Measurements from ENCODE around the gene OR7C2.

OR7C2 gene

DNA sequence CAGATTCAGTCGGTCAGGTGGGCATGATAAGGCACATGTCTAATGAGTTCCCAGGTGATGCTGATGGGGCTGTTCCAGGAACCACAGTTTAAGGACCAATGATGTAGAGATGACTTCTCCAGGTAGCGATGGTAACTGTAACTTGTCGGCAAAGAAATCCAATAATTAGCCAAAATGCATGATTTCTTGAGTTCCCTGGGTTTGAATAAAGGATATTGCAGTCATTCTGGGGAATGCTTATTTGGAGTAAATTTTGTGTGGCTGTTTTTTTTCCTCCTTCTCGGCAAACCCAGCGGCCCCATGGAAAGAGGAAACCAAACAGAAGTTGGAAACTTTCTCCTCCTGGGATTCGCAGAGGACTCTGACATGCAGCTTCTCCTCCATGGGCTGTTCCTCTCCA, at the start of gene OR7C2:
Gene OR7C2, plus strand, starts transcription at position 301 of the 400 bp plus-strand sequence. Its CDS starts 0 bp downstream, at position 301.
- TF ChIP-seq, protein P1, sequence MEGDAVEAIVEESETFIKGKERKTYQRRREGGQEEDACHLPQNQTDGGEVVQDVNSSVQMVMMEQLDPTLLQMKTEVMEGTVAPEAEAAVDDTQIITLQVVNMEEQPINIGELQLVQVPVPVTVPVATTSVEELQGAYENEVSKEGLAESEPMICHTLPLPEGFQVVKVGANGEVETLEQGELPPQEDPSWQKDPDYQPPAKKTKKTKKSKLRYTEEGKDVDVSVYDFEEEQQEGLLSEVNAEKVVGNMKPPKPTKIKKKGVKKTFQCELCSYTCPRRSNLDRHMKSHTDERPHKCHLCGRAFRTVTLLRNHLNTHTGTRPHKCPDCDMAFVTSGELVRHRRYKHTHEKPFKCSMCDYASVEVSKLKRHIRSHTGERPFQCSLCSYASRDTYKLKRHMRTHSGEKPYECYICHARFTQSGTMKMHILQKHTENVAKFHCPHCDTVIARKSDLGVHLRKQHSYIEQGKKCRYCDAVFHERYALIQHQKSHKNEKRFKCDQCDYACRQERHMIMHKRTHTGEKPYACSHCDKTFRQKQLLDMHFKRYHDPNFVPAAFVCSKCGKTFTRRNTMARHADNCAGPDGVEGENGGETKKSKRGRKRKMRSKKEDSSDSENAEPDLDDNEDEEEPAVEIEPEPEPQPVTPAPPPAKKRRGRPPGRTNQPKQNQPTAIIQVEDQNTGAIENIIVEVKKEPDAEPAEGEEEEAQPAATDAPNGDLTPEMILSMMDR (IDR thresholded peaks at IDR 0.05; ENCODE audit: low read depth, low read length): no peak

GRCh38 chr19:14901675-14902260, 39.5 kb upstream of the OR7C2 start:
- no peak for DNase-seq (ENCODE audit: low read depth in 2 of 2)
- TF ChIP-seq, protein P1 (IDR thresholded peaks at IDR 0.05; ENCODE audit: low read depth, low read length): no peak
- no peak overlapping the region for H3K4me3 ChIP-seq (replicated peaks in 1 of 2; ENCODE audit: low read depth in 2 of 2, low read length in 2 of 2)

More for the DNA sequence above, at the start of gene OR7C2:
- no peak for DNase-seq (ENCODE audit: low read depth in 2 of 2)
- H3K4me3 ChIP-seq (replicated peaks in 1 of 2; ENCODE audit: low read depth in 2 of 2, low read length in 2 of 2): no peak within 1 kb of the TSS

DNA sequence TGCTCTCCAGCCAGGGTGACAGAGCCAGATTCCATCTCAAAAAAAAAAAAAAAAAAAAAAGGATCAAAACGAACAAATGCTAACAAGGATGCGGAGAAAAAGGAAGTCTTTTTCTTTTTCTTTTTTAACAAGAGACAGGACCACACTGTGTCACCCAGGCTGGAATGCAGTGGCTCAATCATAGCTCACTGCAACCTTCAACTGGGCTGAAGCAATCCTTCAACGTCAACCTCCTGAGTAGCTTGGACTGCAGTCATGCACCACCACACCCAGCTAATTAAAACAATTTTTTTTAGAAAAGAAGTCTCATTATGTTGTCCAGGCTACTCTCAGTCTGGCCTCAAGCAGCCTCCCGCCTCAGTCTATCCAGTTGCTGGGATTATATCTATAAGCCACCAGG, 34.6 kb upstream of the OR7C2 start:
- no peak overlapping the region for H3K4me3 ChIP-seq (replicated peaks in 1 of 2; ENCODE audit: low read depth in 2 of 2, low read length in 2 of 2)
- TF ChIP-seq, protein P1 (IDR thresholded peaks at IDR 0.05; ENCODE audit: low read depth, low read length): no peak
- no peak for DNase-seq (ENCODE audit: low read depth in 2 of 2)

DNA sequence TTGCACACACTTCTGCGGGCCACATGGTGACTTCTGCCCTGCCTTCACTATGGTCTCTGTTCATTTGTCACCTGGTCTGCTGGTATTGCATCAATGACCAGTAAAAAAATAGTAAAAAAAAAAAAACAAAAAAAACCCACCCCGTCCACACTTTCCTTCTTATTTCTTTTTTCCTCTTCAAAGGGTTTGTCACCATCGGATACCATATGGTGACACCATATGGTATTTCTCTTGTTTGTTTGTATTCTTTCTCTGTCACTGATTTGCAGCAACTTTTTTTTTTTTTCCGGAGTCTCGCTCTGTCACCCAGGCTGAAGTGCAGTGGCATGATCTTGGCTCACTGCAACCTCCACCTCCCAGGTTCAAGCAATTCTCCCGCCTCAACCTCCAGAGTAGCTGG, 26.2 kb upstream of the OR7C2 start:
- no peak for DNase-seq (ENCODE audit: low read depth in 2 of 2)
- no peak overlapping the region for H3K4me3 ChIP-seq (replicated peaks in 1 of 2; ENCODE audit: low read depth in 2 of 2, low read length in 2 of 2)
- TF ChIP-seq, protein P1 (IDR thresholded peaks at IDR 0.05; ENCODE audit: low read depth, low read length): no peak

GRCh38 chr19:14916848-14917247, 24.4 kb upstream of the OR7C2 start:
- no peak overlapping the region for H3K4me3 ChIP-seq (replicated peaks in 1 of 2; ENCODE audit: low read depth in 2 of 2, low read length in 2 of 2)
- TF ChIP-seq, protein P1 (IDR thresholded peaks at IDR 0.05; ENCODE audit: low read depth, low read length): no peak
- no peak for DNase-seq (ENCODE audit: low read depth in 2 of 2)

DNA sequence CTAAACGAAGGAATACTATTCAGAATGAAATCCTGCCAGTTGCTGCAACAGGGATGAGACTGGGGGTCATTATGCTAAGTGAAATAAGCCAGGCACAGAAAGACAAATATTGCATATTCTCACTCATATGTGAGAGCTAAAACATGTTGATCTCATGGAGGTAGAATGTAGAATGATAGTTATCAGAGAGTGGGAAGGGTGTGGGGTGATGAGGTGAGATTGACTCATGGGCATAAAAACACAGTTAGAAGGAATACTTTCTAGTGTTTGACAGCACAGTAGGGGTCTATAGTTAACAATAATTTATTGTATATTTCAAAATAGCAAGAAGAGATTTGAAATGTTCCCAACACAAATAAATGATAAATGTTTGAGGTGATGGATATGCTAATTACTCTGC, 7.8 kb upstream of the OR7C2 start:
- DNase-seq (ENCODE audit: low read depth in 2 of 2): no peak
- TF ChIP-seq, protein P1 (IDR thresholded peaks at IDR 0.05; ENCODE audit: low read depth, low read length): no peak
- no peak overlapping the region for H3K4me3 ChIP-seq (replicated peaks in 1 of 2; ENCODE audit: low read depth in 2 of 2, low read length in 2 of 2)

DNA sequence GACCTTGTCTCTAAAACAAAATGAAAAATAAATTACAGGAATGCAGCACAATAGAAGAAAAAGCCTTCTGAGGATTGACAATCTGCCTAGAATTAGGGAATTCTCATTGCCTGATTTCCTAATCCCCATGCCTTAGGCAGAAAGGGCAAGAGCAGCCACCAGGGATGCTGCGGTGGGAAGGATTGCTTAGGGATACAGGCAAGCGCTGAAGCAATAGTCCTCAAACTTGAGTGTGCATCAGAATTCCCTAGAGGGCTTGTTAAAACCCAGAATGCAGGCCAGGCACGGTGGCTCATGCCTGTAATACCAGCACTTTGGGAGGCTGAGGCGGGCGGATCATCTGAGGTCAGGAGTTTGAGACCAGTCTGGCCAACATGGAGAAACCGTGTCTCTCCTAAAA, 1.0 kb upstream of the OR7C2 start:
- TF ChIP-seq, protein P1 (IDR thresholded peaks at IDR 0.05; ENCODE audit: low read depth, low read length): no peak
- no peak overlapping the region for H3K4me3 ChIP-seq (replicated peaks in 1 of 2; ENCODE audit: low read depth in 2 of 2, low read length in 2 of 2)
- DNase-seq (ENCODE audit: low read depth in 2 of 2): no peak
